ENCODE data around the gene PELI3.
"Not testable (repeated sequence)": the region's sequence is repeated elsewhere in the genome, so short reads cannot be mapped to it uniquely, and the experiment has no call there.

The PELI3 gene

GRCh38 chr11:66431287-66431686 is 35.4 kb upstream of the PELI3 start:
- H3K27me3 ChIP-seq (ENCODE audit: control insufficient read depth, insufficient read depth, low read length); H3K9me3 ChIP-seq (ENCODE audit: control insufficient read depth, low read depth, low read length); H3K27ac ChIP-seq (ENCODE audit: low read length); H3K9ac ChIP-seq (ENCODE audit: low read length); H3K4me3 ChIP-seq (ENCODE audit: low read length); H3K4me1 ChIP-seq (ENCODE audit: control insufficient read depth, low read depth, low read length): not testable (repeated sequence)
- H3K36me3 ChIP-seq (ENCODE audit: control insufficient read depth, low read depth, low read length): peaks cover 16% of the 10 kb centered on the region

- not testable (repeated sequence) for H3K4me3 ChIP-seq (ENCODE audit: low read length); H3K4me1 ChIP-seq (ENCODE audit: control insufficient read depth, low read depth, low read length); H3K9me3 ChIP-seq (ENCODE audit: control insufficient read depth, low read depth, low read length); H3K27me3 ChIP-seq (ENCODE audit: control insufficient read depth, insufficient read depth, low read length); H3K9ac ChIP-seq (ENCODE audit: low read length); H3K27ac ChIP-seq (ENCODE audit: low read length)
- H3K36me3 ChIP-seq (ENCODE audit: control insufficient read depth, low read depth, low read length): peaks cover 22% of the 10 kb centered on the region
Measured at GRCh38 chr11:66431871-66432329, 34.8 kb upstream of the PELI3 start.

- H3K4me3 ChIP-seq (ENCODE audit: low read length): no peak overlapping the region
- peaks cover 24% of the 10 kb centered on the region for H3K36me3 ChIP-seq (ENCODE audit: control insufficient read depth, low read depth, low read length)
- no peaks in the 10 kb centered on the region for H3K4me1 ChIP-seq (ENCODE audit: control insufficient read depth, low read depth, low read length)
- no peak overlapping the region for H3K9ac ChIP-seq (ENCODE audit: low read length)
- H3K27me3 ChIP-seq (ENCODE audit: control insufficient read depth, insufficient read depth, low read length): no peaks in the 10 kb centered on the region
- H3K27ac ChIP-seq (ENCODE audit: low read length): no peak overlapping the region
- no peaks in the 10 kb centered on the region for H3K9me3 ChIP-seq (ENCODE audit: control insufficient read depth, low read depth, low read length)
Measured at GRCh38 chr11:66432597-66432996, 34.1 kb upstream of the PELI3 start.

GRCh38 chr11:66437979-66438503 is 28.7 kb upstream of the PELI3 start:
- Histone ChIP-seq H3K4me3 (ENCODE audit: low read length) (peak overlapping the region; percentile 94), H3K9ac (ENCODE audit: low read length) (peak overlapping the region; percentile 95), H3K4me1 (ENCODE audit: control insufficient read depth, low read depth, low read length) (no peaks in the 10 kb centered on the region), H3K36me3 (ENCODE audit: control insufficient read depth, low read depth, low read length) (peaks cover 24% of the 10 kb centered on the region), H3K9me3 (ENCODE audit: control insufficient read depth, low read depth, low read length) (no peaks in the 10 kb centered on the region), H3K27me3 (ENCODE audit: control insufficient read depth, insufficient read depth, low read length) (no peaks in the 10 kb centered on the region), H3K27ac (ENCODE audit: low read length) (peak overlapping the region; percentile 100)

- no peaks in the 10 kb centered on the region for H3K4me1 ChIP-seq (ENCODE audit: control insufficient read depth, low read depth, low read length)
Measured at GRCh38 chr11:66438504-66439466, 27.9 kb upstream of the PELI3 start, which contains the start of gene MRPL11. Gene MRPL11, minus strand, starts transcription at chr11:66438848. Its CDS starts 94 bp downstream, at chr11:66438754.

GRCh38 chr11:66440101-66440939 is 26.4 kb upstream of the PELI3 start:
- not testable (repeated sequence) for H3K27ac ChIP-seq (ENCODE audit: low read length); H3K4me1 ChIP-seq (ENCODE audit: control insufficient read depth, low read depth, low read length); H3K27me3 ChIP-seq (ENCODE audit: control insufficient read depth, insufficient read depth, low read length); H3K4me3 ChIP-seq (ENCODE audit: low read length); H3K9me3 ChIP-seq (ENCODE audit: control insufficient read depth, low read depth, low read length); H3K9ac ChIP-seq (ENCODE audit: low read length)
- H3K36me3 ChIP-seq (ENCODE audit: control insufficient read depth, low read depth, low read length): peaks cover 17% of the 10 kb centered on the region

More at GRCh38 chr11:66438504-66439466, 27.9 kb upstream of the PELI3 start, which contains the start of gene MRPL11:
- Histone ChIP-seq H3K27ac (ENCODE audit: low read length) (peak within 1 kb of the TSS; percentile 100), H3K9ac (ENCODE audit: low read length) (peak within 1 kb of the TSS; percentile 95), H3K27me3 (ENCODE audit: control insufficient read depth, insufficient read depth, low read length) (no peaks in the 10 kb centered on the region), H3K4me3 (ENCODE audit: low read length) (peak within 1 kb of the TSS; percentile 94), H3K9me3 (ENCODE audit: control insufficient read depth, low read depth, low read length) (no peaks in the 10 kb centered on the region), H3K36me3 (ENCODE audit: control insufficient read depth, low read depth, low read length) (peaks cover 24% of the 10 kb centered on the region)

- not testable (repeated sequence) for H3K9ac ChIP-seq (ENCODE audit: low read length); H3K9me3 ChIP-seq (ENCODE audit: control insufficient read depth, low read depth, low read length); H3K27me3 ChIP-seq (ENCODE audit: control insufficient read depth, insufficient read depth, low read length); H3K4me3 ChIP-seq (ENCODE audit: low read length); H3K27ac ChIP-seq (ENCODE audit: low read length); H3K4me1 ChIP-seq (ENCODE audit: control insufficient read depth, low read depth, low read length)
- peaks cover 12% of the 10 kb centered on the region for H3K36me3 ChIP-seq (ENCODE audit: control insufficient read depth, low read depth, low read length)
Measured at GRCh38 chr11:66440940-66441282, 25.8 kb upstream of the PELI3 start.

- no peak overlapping the region for H3K4me3 ChIP-seq (ENCODE audit: low read length)
- H3K36me3 ChIP-seq (ENCODE audit: control insufficient read depth, low read depth, low read length): no peaks in the 10 kb centered on the region
- peaks cover 14% of the 10 kb centered on the region for H3K4me1 ChIP-seq (ENCODE audit: control insufficient read depth, low read depth, low read length)
- no peak overlapping the region for H3K27ac ChIP-seq (ENCODE audit: low read length)
- no peaks in the 10 kb centered on the region for H3K27me3 ChIP-seq (ENCODE audit: control insufficient read depth, insufficient read depth, low read length)
- no peaks in the 10 kb centered on the region for H3K9me3 ChIP-seq (ENCODE audit: control insufficient read depth, low read depth, low read length)
- H3K9ac ChIP-seq (ENCODE audit: low read length): no peak overlapping the region
Measured at GRCh38 chr11:66443602-66444001, 23.1 kb upstream of the PELI3 start.

GRCh38 chr11:66447012-66447411 is 19.7 kb upstream of the PELI3 start:
- Histone ChIP-seq H3K9ac (ENCODE audit: low read length) (no peak overlapping the region), H3K36me3 (ENCODE audit: control insufficient read depth, low read depth, low read length) (no peaks in the 10 kb centered on the region)

GRCh38 chr11:66448523-66448922 is 18.2 kb upstream of the PELI3 start:
- H3K27me3 ChIP-seq (ENCODE audit: control insufficient read depth, insufficient read depth, low read length): no peaks in the 10 kb centered on the region
- no peak overlapping the region for H3K27ac ChIP-seq (ENCODE audit: low read length)
- H3K9ac ChIP-seq (ENCODE audit: low read length): no peak overlapping the region
- peaks cover 14% of the 10 kb centered on the region for H3K4me1 ChIP-seq (ENCODE audit: control insufficient read depth, low read depth, low read length)
- H3K36me3 ChIP-seq (ENCODE audit: control insufficient read depth, low read depth, low read length): no peaks in the 10 kb centered on the region
- H3K9me3 ChIP-seq (ENCODE audit: control insufficient read depth, low read depth, low read length): no peaks in the 10 kb centered on the region
- no peak overlapping the region for H3K4me3 ChIP-seq (ENCODE audit: low read length)

More at GRCh38 chr11:66447012-66447411, 19.7 kb upstream of the PELI3 start:
- no peaks in the 10 kb centered on the region for H3K27me3 ChIP-seq (ENCODE audit: control insufficient read depth, insufficient read depth, low read length)
- H3K9me3 ChIP-seq (ENCODE audit: control insufficient read depth, low read depth, low read length): no peaks in the 10 kb centered on the region
- H3K4me1 ChIP-seq (ENCODE audit: control insufficient read depth, low read depth, low read length): peaks cover 14% of the 10 kb centered on the region
- H3K4me3 ChIP-seq (ENCODE audit: low read length): no peak overlapping the region
- no peak overlapping the region for H3K27ac ChIP-seq (ENCODE audit: low read length)

GRCh38 chr11:66450560-66450959 is 16.1 kb upstream of the PELI3 start:
- Histone ChIP-seq H3K27ac (ENCODE audit: low read length) (no peak overlapping the region), H3K36me3 (ENCODE audit: control insufficient read depth, low read depth, low read length) (no peaks in the 10 kb centered on the region), H3K4me3 (ENCODE audit: low read length) (no peak overlapping the region), H3K4me1 (ENCODE audit: control insufficient read depth, low read depth, low read length) (peaks cover 9% of the 10 kb centered on the region), H3K9ac (ENCODE audit: low read length) (no peak overlapping the region), H3K27me3 (ENCODE audit: control insufficient read depth, insufficient read depth, low read length) (no peaks in the 10 kb centered on the region), H3K9me3 (ENCODE audit: control insufficient read depth, low read depth, low read length) (no peaks in the 10 kb centered on the region)

All from iPS-18a (cell line).